Fibroblast of mammary gland (primary cell): ENCODE measurements around the gene SNAPC3.

Source experiments
- DNase-seq: peaks from one replicate; pipeline ENCODE4 v3.0.0-alpha.2; 2010; ENCODE audit warnings: low read depth
- H3K4me3 ChIP-seq: 2 replicates; pipeline ENCODE4 v1.5.1; 2011; ENCODE audit warnings: low read depth, mild to moderate bottlenecking, low read length, moderate library complexity; ENCODE audit not compliant: control insufficient read depth
- TF ChIP-seq, protein P1 (sequence below): conservative IDR thresholded peaks from 2 replicates; pipeline ENCODE4 v1.5.1; 2011; ENCODE audit warnings: low read depth, low read length, inconsistent platforms; ENCODE audit not compliant: control insufficient read depth, insufficient read depth

The SNAPC3 gene

DNA sequence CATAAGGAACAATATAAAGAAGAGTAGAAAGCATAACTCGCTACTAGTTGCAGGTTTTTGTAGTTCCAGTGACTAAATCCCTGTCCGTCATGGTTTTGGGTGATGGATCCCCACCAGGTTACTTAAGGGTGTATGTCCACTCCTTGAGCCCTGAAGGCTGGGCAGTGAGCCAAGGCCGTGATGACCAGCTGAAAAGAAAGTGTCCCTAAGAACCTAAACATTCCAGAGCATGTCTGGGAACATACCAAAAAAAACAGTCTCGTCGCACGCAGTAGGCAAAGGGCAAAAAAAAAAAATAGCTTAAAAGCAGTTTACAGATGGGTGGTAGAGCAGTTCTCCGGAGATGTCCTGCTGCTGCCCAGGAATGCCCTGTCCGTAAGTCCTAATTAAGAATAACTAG is 21.4 kb upstream of the SNAPC3 start:
- no peak for DNase-seq
- H3K4me3 ChIP-seq = no peak overlapping the region
- TF ChIP-seq, protein P1, sequence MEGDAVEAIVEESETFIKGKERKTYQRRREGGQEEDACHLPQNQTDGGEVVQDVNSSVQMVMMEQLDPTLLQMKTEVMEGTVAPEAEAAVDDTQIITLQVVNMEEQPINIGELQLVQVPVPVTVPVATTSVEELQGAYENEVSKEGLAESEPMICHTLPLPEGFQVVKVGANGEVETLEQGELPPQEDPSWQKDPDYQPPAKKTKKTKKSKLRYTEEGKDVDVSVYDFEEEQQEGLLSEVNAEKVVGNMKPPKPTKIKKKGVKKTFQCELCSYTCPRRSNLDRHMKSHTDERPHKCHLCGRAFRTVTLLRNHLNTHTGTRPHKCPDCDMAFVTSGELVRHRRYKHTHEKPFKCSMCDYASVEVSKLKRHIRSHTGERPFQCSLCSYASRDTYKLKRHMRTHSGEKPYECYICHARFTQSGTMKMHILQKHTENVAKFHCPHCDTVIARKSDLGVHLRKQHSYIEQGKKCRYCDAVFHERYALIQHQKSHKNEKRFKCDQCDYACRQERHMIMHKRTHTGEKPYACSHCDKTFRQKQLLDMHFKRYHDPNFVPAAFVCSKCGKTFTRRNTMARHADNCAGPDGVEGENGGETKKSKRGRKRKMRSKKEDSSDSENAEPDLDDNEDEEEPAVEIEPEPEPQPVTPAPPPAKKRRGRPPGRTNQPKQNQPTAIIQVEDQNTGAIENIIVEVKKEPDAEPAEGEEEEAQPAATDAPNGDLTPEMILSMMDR = no peak

- DNase-seq = peak; percentile 23
- TF ChIP-seq, protein P1 = peak; percentile 30
- no peak overlapping the region for H3K4me3 ChIP-seq
These were observed 19.5 kb upstream of the SNAPC3 start for GRCh38 chr9:15403155-15403554.

GRCh38 chr9:15404171-15404570 is 18.5 kb upstream of the SNAPC3 start:
- peak; percentile 54 for DNase-seq
- H3K4me3 ChIP-seq = no peak overlapping the region
- TF ChIP-seq, protein P1 = no peak

GRCh38 chr9:15416880-15417279 is 5.8 kb upstream of the SNAPC3 start:
- TF ChIP-seq, protein P1 = peak; percentile 47
- H3K4me3 ChIP-seq = no peak overlapping the region
- DNase-seq = peak; percentile 65

DNA sequence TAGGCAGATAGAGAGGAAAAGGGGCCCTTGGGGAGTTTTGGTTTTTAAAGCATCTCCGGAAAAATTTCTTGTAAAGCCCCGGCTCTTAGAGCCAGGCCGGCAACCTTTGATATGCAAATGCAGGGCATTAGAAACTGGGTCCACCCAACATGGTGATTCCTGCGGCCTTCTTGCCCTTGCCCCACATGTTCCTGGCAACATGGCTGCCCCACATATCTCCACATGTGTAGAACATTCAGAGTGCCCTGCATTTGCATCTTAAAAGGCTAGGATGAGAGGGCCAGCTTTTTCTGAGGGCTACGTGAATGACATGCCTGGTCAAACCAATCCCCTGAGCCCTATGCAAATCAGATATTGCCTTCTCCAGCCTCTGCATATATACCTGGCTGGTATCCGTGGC is 5.0 kb upstream of the SNAPC3 start:
- no peak overlapping the region for H3K4me3 ChIP-seq
- no peak for DNase-seq
- TF ChIP-seq, protein P1 = no peak

- DNase-seq = no peak
- no peak overlapping the region for H3K4me3 ChIP-seq
- TF ChIP-seq, protein P1 = no peak
These were observed 1.9 kb upstream of the SNAPC3 start for GRCh38 chr9:15420796-15421195.

DNA sequence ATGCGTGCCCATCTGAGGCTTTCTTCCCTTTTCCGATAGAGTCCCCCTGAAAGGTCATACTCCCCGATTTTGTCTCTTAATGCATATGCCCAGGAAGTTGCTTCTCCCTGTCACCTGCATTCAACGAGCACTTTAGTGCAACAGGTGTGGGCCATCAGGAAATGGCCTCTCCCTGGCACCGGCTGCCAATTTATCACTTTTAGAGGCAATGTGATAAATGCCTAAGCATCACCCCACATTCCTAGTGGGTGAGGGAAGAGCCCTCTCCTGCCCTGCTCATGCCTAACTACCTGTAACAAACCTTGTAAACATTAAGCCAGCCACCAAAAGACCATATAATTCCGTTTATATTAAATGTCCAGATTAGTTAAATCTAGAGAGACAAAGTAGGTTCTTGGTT is 1.1 kb upstream of the SNAPC3 start:
- no peak for DNase-seq
- TF ChIP-seq, protein P1 = no peak
- no peak overlapping the region for H3K4me3 ChIP-seq
